Stimulated activated CD8-positive, alpha-beta memory T cell treated with anti-CD3 and anti-CD28 coated beads, Interleukin-2, amount 100 ng/mL, for 1 hour (primary cell): Measurements from ENCODE around the gene HPSE2.
A peak's percentile ranks its signal among the peaks of the same experiment; 100 is the strongest.

Experiments
- DNase-seq, 2 donors: peaks; one replicate each; pipeline ENCODE4 v3.0.0-alpha.2; 2020; ENCODE audit warnings: low read depth in 2 of 2

HPSE2 gene

DNA sequence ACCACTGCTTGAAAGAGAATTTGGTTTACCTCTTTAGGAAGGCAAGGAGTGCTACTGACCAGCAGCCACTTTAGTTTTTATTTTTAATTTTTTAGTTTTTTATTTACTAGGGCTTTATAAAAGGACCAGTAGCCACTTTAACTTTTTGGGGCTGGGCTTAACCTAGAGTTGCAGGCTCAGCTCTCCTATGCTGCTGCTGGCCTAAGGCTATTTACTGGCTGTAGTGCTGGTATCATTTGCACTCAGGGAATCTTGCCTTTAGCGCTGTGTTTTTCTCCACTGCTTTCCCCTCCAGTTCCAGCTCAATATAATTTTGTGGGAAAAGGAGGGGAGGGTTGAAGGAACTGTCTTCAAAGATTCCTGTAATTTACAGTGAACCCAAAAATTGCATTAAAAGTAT is 802.3 kb downstream of the HPSE2 start:
- DNase-seq, result no peak

DNA sequence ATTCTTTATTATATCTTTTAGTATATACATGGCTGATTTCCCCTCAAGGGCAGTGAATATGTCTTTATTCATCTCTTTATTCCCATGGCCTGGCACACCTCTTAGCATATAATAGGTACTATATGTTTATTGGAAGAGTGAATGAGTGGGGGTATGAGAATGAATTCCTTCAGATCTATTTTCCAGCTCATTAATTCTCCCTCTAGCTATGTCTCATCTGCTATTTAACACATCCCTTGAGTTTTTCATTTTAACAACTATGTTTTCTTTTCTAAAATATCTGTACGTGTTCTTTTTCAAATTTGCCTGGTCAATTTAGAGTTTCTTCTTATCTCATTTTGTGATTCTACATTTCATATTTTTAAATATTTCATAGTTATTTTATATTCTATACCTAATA is 803.3 kb downstream of the HPSE2 start:
- DNase-seq, result no peak

DNA sequence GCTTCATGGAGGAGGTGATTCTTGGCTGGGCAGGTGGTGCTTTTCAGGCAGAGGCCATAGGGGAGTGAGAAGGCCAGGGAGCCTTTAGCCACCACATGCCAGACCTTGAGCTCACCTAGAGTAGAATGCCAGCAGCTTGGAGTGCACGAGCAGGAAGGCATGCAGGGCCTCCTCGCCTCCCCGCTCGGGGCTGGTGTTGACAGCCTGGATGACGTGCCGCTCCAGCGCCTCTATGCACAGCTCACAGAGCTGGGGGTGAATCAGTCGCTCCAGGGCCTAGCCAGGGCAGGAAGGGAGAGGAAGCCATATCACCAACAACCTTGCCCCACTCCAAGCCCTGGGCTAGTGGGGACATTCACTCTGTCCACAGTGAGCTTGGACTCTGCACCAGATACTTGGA is 804.6 kb downstream of the HPSE2 start:
- DNase-seq, result no peak

DNA sequence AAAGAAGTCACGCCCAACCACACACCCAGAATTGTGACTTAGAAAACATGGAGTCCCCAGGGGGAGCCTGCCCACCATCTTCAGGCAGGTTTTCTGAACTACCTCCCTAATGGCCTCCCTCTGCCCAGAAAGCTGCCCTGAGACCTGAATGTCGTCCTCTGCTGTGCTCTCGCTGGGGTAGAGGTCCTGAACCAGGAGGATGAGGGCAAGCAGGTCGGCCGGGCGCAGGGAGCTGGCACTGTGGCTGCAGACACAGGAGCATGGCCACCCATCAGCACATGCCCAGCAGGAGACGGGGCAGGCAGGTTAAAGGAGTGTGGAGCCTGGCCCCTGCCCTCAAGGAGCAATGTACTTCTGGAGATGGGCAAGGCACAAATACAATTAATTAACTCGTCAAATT is 805.2 kb downstream of the HPSE2 start:
- no peak for DNase-seq

DNA sequence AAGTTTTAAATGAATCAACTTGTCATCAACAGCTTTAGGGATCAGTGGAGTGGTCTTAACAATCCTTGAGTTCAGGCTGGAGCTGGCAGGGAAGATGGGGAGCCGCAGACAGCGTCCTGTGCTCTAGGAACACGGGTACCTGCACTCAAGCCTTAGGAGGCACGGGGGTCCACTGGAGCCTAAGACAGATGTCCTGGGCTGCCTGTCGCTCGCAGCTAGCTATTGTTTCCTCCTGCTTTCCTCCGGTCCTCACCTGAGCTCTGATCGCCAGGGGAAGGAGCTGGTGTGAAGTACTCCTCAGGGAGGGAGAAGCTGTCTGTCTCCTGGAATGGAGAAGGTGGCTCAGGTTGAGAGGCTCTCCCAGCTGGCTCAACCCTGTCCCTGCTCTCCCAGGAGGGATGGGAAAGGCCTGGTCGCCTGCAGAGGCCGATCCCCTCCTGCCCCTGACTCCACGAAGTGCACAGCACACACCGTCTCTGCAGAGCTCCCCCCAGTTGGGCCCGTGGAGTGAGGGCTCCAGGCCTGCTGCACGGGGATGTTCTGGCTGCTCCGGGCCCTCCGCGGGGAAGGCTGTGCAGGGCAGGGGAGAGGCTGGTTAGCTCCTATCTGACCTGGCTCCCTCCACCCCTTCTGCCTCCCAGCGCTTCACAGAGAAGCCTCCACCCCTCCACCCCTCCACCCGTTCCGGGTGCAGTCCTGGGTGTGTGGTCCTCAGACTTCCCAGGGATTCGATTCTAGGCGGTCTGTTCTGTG is 806.2 kb downstream of the HPSE2 start:
- no peak for DNase-seq

DNA sequence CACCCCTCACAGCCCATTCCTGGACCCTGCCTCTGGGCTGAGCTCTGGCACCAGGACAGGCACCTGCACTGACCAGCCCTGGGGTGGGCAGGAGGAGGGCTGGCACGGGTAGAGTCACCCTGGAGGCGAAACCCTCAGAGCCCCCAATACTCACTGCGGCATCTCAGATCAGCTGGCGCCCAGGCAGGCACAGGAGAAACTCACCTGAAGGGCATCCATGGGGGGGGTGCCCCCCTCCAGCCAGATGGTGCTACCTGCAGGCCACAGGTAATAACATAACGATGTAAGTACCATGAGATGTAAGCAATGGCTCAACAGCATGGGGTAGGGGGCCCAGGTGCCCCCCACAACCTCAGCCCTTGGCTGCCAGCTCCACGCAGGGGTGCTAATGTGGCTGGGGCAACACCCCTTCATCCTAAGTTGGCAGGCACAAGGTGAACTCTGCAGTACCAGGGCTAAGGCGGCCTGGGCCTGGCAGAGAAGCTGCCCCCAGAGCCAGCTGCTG is 808.6 kb downstream of the HPSE2 start:
- DNase-seq, result no peak

DNA sequence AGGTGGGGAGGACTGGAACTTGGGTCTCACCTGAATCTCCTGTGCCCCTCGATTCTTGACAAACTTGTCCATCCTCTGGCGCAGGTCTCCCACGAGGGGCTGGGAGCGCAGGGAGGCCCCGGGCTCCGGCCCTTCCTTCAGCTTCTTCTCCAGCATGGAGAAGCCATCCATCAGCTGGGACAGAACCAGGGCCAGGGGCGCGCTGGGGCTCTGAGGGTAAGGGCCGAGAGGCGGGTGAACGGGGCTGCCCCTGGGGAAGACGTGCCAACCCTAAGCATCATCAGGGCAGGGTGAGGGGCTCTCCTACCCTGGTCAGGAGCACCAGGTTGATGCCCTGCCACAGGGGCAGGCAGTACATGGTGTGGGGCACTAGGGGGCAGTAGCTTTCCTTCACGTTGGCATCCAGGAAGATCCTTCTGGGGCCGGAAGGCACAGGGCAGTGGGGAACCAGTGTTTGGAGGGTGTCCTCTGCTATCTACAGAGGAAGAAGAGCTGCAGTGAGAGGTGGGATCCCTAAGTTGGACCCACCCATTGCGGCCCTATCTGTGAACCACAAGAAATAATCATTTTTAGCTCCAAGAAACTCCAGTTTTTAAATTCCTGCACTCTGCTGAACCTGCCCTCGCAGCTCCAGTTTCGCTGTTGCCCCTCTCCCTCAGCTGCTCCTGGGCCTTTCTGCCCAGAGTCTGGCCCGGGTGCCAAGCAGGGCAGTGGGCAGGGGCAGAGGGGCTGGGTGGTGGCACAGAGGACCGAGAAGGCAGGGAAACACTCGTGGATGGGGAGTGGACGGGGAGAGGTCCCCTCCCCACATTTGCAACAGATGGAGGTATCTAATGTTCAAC is 809.9 kb downstream of the HPSE2 start:
- DNase-seq, result no peak

DNA sequence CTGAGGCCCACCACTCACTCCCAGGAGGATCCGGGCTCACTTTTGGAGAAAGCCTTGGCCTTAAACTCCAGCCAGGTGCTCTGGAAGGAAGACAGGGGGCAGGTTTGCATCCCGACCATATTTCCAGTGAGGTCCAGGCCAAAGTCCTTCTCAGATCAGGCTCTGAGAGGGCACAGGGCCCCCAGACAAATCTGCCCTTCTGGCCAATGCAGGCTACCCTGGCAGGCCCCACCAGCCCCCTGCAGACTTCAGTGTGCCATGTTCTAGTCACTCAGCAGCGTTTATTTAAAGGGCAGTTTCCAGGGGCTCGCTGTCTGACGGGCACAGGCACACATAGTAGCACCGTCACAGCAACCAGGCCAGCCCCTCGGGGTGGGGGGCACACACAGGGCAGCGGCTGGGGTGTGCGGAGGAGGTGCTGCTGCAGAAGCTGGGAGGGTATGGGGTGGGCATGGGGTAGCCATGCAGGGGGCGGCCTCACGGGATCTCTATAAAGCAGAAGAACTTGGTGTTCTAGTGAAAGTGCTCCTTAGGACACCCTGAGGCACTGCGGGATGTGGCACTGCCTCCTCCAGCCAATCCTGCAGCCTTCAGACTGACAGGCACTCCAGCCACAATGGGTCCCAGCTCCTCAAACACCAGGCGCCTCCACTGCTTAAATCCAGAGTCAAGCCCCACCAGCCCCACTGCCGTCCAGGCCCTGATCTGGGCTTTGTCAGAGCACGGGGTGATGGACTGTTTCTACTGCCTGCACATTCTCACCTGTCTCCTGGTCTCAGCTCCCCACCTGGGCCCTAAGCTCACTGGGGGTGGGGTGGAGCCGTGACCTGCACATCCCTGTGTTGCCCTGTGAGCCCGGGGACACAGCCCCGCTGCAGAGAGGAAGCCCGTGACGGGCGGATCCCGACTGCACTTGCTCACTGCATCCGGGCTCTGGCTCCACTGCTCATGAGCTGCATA is 811.1 kb downstream of the HPSE2 start:
- DNase-seq, result no peak

DNA sequence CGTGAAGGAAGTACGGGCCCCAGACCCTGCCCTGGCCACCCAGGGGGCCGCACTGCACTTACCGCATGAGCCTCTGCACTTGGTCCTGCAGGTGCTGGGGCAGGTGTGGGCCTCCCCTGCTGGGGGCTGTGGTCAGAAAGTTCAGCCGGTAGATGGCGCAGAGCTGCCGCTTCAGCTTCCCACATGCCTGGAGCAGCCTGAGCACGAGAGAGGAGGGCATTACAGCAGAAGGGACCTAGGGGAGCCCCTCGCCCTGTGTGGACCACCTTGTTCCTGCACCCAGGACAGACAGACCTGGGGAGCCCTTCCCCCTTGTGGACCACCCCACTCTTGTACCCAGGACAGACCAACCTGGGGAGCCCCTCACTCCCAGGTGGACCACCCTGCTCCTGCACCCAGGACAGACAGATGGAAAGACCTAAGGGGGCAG is 811.9 kb downstream of the HPSE2 start:
- DNase-seq, result no peak

DNA sequence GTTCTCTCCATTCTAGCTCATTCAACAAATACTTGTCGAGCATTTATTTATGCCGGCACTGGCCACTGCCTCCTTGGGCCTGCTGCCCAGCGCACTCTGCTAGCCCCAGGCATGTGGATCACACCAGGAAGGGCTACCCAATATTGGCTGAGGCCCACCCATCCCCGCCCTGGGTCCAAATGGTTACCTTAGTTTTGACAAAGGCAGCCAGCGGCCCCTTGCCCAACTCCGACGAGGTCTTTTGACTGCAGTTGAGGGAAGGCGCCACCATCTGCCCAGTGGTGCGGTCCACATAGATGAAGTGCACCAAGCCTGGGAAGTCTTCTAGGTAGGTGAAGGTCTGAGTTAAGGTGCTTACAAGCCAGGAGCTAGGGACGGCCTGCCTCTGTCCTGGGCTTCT is 813.5 kb downstream of the HPSE2 start:
- no peak for DNase-seq

DNA sequence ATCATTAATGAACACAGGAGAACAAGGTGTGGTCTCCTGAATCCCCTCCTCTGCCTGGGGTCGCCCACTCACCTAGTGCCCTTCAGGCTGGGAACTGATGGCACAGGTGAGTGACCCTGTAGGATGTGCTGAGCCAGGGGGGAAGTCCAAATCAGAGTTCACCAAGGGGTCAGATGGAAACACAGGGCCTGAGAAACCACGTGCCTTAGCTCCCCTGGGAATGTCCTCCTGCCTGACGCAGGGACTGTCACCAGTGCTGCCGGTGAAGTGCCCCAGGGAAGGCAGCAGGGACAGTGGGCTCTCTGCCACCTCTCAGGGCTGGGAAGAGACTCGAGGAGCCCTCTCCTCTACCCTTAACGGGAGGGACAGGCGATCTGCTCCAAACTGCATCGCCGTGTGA is 814.9 kb downstream of the HPSE2 start:
- DNase-seq, result no peak

DNA sequence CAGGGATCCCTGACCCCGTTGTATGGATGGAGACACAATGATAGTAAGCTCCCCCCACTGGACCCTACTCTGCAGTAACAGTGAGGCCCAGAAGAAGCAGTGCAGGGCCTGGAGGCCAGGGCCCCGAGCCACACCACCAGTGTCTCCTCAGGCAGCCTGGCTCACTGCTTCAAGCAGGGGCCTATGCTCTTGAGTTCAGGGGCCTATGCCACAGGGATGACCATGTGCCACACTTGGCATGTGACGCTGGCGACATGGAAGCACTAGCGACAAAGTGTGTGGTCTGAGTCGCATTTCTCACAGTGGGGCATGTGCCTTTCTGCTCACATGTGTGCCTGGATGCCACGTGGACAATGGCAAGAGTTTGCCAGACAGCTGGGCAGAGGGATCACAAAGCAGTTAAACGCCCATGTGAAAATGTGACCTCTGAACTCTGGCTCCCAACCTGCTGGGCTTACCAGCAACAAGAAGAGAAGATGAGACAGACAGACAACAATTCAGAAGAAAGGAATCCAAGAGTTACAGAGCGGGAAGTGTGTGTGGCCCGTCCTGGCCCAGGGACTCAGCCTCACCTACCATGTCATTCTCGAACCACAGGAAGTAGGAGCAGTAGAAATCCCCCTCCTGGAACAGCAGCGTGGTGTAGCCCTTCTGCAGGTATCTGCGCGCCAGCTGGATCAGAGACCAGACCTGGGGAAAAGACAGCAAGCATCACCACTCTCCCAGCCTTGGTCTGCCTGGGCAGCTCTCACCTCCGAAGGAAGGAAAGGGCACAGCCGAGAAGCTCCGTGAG is 816.0 kb downstream of the HPSE2 start:
- DNase-seq, result no peak

DNA sequence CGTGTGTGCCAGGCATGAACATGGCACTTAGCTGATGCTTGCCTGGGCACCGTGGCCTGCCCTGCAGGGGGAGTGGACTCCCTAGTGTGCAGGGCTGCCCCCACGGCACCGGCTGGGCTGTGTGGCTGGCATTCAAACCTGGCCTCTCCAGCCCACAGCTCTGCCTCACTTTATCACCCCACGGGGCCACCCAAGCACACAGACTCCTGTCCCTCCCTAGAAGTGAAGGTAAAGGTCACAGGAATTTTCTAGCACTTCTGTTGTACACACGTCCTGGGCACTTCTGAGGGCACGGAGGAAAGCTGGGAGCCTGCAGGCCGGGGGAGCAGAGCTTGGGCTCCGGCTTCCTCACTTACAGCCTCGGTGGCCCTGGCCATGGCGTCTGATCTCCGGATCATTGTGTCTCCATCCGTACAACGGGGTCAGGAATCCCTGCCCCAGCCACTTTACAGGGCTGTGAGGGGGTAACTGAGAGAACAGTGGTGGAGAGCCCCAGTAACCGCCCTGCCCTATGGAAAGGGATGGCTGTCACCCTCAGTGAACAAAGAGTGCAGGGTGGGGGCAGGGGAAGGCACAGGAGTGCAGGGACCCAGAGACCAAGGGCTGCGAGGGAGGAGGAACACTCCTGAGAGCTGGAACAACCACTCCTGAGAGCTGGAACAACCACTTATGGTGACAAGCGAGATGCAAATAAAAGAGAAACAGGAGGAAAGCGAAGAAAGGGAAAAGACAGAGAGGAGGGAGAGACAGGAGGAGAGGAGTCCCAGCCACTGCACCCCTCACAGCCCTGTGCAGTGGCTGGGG is 816.8 kb downstream of the HPSE2 start:
- no peak for DNase-seq

DNA sequence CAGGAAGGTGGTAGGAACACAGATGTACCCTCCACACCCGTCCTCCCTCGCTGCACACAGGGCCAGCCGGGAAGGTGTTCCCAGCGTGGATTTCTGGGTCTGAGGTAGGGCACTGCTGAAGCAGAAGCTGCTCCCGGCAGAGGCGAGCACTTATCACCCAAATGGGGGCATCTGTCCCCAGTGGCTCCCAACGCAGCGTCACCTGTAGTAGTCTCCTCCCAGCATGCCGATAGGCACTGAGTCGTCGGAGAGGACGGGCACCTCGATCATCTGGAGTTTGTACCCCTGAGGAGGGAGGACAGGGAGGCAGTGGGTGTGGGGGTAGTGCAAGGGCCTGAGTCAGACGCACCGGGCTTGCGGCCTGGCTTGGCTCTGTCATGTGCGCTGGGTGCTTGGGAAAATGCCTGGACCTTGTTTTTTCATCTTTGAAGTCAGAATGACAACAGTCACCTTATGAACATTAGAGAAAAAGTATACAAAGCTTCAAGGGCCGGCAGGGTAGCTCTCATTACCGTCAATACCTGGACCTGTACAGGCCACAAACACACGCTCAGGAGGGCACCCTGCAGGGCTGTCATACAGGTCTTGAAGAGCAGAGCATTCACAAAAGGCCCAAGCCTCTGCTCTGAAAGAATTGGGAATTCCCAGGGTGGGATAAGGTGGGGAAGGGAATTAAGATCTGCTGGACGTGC is 817.5 kb downstream of the HPSE2 start:
- no peak for DNase-seq

DNA sequence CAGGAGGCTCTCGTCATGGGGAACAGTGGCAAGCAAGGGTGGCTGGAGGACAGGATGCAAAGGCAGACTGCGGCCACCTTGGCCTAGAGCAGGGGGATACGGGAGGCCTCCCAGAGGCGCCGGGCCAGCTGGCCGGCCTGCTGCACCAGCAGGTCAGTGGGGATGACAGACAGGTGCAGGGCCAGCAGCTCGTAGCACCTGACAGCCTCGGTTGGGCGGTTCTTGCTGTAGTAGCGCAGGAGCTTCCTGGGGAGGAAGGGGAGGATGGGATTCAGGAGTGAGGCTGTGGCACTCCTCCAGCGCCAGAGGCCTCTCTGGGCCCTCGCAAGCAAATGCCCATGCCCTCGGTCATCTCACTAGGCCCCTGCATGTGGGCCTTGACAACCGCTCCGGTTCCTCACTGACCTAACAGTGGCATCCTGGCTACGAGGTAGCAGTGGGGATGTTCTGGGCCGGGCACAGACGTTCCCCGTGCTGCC is 818.1 kb downstream of the HPSE2 start:
- DNase-seq, result no peak

DNA sequence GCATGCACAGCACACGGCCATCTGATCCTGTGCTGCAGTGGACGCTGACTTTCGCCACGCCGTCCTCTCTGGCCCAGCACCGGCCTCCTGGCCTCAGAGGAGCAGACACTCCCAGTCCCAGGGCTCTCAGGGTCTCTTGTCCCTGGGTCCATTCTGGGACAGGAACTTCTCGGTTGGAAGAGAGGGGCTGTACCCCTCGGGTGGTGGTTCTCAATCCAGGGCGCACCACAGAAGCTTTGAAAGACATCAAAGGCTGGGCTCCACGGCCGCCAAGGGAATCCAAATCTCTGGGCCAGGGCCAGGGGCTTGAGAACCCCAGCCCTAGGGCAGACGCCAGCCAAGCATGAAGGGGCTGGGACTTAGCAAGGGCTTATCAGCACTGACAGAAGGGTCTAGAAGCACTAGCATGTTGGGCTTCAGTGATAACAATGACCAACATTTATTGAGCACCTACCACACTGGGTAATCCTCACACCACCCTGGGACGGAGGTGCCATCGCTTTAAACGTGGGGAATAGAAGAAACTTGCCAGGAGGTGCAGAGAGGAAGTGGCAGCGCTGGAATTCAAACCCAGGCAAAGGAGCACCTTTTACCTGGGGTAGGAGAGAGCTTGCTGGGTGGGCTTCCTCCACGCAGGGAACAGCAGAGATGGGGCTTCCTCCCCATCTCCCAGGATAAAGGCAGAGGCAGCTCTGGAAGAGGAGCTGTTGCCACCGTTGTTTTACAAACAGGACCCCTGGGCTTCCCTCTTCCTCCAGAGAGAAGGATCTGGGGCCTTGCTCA is 818.9 kb downstream of the HPSE2 start:
- no peak for DNase-seq

DNA sequence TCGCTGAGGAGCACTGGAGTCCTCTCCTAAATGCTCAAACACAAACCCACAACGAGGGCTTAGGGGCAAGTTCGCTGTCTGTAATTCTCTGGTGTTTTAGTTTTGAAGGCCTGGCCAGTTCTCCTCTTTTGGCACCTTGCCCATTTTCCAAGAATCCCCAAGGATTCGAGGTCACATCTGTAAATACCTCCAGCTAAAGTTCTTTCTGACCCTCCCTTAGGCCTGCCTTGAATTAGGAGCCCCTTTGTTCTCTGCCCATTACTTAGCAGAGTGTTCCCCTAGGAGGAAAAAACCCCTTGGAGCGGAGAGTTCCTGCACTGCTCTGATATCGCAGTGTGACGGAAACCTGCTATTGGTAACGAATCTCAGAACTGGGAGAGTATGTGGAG is 819.9 kb downstream of the HPSE2 start:
- DNase-seq, result no peak

DNA sequence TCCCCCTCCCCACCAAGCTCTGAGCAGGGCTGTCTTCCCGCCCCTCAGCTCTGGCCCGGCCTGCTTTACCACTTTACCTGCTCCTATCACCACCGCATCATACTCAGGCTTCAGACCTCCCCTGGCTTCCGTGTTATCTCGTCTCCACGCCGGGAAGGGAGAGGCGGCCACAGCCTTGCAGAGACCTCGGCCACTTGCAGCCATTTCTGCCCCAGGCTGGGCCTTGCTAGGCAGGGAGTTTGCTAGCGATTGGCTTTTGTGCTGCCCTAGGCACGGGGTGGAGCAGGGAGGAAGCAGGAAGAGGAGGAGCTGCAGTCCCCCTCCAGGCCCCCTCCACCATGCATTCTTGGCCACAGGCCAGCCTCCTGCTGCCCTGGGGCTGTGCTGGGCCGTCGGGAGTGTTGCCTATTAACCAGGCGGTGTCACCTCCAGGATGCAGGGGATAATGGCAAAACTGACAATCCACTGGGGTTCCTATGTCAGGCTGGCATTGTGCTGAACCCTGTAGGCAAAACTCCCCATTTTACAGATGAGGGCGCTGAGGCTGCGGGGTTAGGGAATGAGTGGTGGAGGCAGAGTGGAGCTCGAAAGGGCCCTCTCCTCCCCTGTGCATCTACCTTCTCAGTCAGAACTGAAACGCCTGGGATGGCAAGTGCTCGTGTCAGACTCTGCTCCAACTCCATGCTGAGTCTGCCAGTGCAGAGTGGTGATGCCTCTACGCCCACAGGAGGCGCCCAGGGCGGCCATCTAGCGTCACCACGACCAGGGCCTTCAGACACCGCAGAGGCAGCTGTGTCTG is 820.5 kb downstream of the HPSE2 start, which contains the start of gene PYROXD2:
Gene PYROXD2 (minus strand): TSS at position 251 of the 799 bp plus-strand sequence. CDS start 47 bp downstream, at position 204.
- DNase-seq, result peak in 1 of 2 donors; percentile 17
